C4-2B (cell line): ENCODE data around the gene ANKS1B.

Experiments
- ZFX ChIP-seq: fragments of 450-650 bp; IDR thresholded peaks from 2 replicates; pipeline ENCODE4 v1.6.1; 2017
- TF ChIP-seq, protein P1 (sequence below): fragments of 450-650 bp; conservative IDR thresholded peaks from 2 replicates; pipeline ENCODE4 v1.5.1; 2017; ENCODE audit warnings: mild to moderate bottlenecking

DNA sequence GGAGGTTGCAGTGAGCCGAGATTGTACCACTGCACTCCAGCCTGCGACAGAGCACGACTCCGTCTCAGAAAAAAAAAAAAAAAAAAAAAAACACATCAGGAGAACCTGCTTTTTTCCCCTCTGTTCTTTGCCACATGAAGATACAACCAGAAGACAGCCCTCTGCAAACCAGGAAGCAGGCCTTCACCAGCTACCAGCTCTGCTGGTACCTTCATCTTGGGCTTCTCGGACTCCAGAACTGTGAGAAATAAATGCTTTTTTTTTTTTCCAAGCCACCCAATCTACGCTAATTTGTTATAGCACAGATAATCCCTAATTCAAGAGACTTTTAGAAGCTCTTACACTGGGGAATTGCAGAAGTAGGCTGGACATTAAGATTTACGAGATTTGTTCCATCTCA is 216.0 kb downstream of the ANKS1B start:
- TF ChIP-seq, protein P1, sequence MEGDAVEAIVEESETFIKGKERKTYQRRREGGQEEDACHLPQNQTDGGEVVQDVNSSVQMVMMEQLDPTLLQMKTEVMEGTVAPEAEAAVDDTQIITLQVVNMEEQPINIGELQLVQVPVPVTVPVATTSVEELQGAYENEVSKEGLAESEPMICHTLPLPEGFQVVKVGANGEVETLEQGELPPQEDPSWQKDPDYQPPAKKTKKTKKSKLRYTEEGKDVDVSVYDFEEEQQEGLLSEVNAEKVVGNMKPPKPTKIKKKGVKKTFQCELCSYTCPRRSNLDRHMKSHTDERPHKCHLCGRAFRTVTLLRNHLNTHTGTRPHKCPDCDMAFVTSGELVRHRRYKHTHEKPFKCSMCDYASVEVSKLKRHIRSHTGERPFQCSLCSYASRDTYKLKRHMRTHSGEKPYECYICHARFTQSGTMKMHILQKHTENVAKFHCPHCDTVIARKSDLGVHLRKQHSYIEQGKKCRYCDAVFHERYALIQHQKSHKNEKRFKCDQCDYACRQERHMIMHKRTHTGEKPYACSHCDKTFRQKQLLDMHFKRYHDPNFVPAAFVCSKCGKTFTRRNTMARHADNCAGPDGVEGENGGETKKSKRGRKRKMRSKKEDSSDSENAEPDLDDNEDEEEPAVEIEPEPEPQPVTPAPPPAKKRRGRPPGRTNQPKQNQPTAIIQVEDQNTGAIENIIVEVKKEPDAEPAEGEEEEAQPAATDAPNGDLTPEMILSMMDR = no peak
- TF ChIP-seq ZFX = no peak
